HepG2 (cell line): ENCODE data around the gene PCLO.

ENCODE experiments used
- CHD4 ChIP-seq: fragments of 200-600 bp; sonication (generic); IDR thresholded peaks from 2 replicates; pipeline ENCODE4 v1.7.0; 2017; ENCODE audit warnings: mild to moderate bottlenecking, low read length, borderline replicate concordance
- DMAP1 ChIP-seq: IDR thresholded peaks from 2 replicates; pipeline ENCODE4 v1.6.1; 2016
- DPF2 ChIP-seq: sonication (generic); formaldehyde crosslinking; IDR thresholded peaks from 2 replicates; pipeline ENCODE4 v1.4.0; 2020; ENCODE audit warnings: mild to moderate bottlenecking, low read depth, missing genetic modification reagents, borderline replicate concordance
- SETDB1 ChIP-seq: sonication (generic); formaldehyde crosslinking; IDR thresholded peaks from 2 replicates; pipeline ENCODE4 v1.5.1; 2020; ENCODE audit warnings: missing genetic modification reagents, mild to moderate bottlenecking, borderline replicate concordance
- SNRNP70 ChIP-seq: fragments of 200-400 bp; formaldehyde crosslinking; IDR thresholded peaks from 2 replicates; pipeline ENCODE4 v1.6.1; 2017; ENCODE audit warnings: mild to moderate bottlenecking, low read depth, low read length, moderate library complexity
- ZNF274 ChIP-seq: sonication (generic); formaldehyde crosslinking; IDR thresholded peaks from 2 replicates; pipeline ENCODE4 v1.5.1; 2020; ENCODE audit warnings: mild to moderate bottlenecking, missing genetic modification reagents
- ZNF510 ChIP-seq: sonication (generic); formaldehyde crosslinking; IDR thresholded peaks from 2 replicates; pipeline ENCODE4 v1.4.0; 2020; ENCODE audit warnings: low read depth, mild to moderate bottlenecking, missing genetic modification reagents
- TF ChIP-seq, protein P1 (sequence below): sonication (generic); formaldehyde crosslinking; IDR thresholded peaks from 2 replicates; pipeline ENCODE4 v1.5.0; 2020; ENCODE audit warnings: mild to moderate bottlenecking, missing genetic modification reagents, moderate library complexity
- TF ChIP-seq, protein P2 (sequence below): sonication (generic); formaldehyde crosslinking; IDR thresholded peaks from 2 replicates; pipeline ENCODE4 v1.4.0; 2020; ENCODE audit warnings: missing genetic modification reagents
- TF ChIP-seq, protein P3 (sequence below): sonication (generic); formaldehyde crosslinking; IDR thresholded peaks from 2 replicates; pipeline ENCODE4 v1.9.0; 2021; ENCODE audit warnings: missing genetic modification reagents, borderline replicate concordance

DNA sequence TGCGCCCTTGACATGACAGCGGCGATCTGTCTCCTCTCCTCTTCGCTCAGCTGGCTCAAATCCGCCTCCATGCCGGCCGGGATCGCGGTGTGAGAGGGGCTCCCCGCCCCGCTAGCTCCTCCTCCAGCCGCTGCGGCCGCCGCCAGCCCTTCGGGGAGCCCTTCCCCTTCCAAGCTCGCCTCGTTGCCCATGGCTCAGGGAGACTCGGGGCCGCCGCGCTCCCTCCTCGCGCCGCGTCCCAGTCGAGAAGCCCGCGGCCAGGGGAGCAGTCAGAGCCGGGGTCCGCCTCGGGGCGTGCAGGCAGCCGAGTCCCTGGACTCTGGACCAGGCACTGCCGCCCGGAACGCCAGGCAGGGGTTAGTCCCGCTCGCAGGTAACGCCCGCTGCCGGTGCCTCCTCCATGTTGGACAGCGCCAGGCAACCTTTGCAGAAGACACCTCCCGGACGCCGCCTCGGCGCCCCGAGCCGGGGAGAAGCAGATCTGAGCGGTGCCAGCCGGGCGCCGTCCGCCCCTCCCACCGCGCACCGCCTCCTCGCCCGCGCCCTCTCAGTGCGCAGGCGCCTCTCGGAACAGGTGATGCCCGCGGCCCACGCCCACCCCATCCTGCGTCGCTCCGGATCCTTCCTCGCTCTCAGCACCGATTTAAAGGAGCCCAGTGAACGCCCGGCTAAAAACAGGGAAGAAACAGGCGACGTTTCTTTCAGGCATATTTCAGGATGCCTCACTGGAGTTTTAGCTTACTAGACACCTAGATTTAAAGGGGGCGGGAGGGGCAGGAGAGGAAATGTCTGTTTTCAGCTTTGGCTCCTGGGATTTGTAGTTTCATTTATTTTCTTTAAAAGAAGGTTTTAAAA lies at the start of gene PCLO:
- TF ChIP-seq SNRNP70: no peak
- TF ChIP-seq ZNF274 (CRISPR knock-in tag): peak; percentile 79
- no peak for TF ChIP-seq DPF2 (CRISPR knock-in tag)
- TF ChIP-seq, protein P1, sequence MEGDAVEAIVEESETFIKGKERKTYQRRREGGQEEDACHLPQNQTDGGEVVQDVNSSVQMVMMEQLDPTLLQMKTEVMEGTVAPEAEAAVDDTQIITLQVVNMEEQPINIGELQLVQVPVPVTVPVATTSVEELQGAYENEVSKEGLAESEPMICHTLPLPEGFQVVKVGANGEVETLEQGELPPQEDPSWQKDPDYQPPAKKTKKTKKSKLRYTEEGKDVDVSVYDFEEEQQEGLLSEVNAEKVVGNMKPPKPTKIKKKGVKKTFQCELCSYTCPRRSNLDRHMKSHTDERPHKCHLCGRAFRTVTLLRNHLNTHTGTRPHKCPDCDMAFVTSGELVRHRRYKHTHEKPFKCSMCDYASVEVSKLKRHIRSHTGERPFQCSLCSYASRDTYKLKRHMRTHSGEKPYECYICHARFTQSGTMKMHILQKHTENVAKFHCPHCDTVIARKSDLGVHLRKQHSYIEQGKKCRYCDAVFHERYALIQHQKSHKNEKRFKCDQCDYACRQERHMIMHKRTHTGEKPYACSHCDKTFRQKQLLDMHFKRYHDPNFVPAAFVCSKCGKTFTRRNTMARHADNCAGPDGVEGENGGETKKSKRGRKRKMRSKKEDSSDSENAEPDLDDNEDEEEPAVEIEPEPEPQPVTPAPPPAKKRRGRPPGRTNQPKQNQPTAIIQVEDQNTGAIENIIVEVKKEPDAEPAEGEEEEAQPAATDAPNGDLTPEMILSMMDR (CRISPR knock-in tag): 0 out of 2 replicates have a peak, but pooled peaks have one; percentile 12
- no peak for TF ChIP-seq CHD4
- no peak for TF ChIP-seq SETDB1 (CRISPR knock-in tag)
- peak; percentile 43; the same call in 1 of the 2 replicates for TF ChIP-seq DMAP1 (CRISPR knock-in tag)
- TF ChIP-seq, protein P2, sequence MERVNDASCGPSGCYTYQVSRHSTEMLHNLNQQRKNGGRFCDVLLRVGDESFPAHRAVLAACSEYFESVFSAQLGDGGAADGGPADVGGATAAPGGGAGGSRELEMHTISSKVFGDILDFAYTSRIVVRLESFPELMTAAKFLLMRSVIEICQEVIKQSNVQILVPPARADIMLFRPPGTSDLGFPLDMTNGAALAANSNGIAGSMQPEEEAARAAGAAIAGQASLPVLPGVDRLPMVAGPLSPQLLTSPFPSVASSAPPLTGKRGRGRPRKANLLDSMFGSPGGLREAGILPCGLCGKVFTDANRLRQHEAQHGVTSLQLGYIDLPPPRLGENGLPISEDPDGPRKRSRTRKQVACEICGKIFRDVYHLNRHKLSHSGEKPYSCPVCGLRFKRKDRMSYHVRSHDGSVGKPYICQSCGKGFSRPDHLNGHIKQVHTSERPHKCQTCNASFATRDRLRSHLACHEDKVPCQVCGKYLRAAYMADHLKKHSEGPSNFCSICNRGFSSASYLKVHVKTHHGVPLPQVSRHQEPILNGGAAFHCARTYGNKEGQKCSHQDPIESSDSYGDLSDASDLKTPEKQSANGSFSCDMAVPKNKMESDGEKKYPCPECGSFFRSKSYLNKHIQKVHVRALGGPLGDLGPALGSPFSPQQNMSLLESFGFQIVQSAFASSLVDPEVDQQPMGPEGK (CRISPR knock-in tag): peak; percentile 25; the same call in 1 of the 2 replicates
- TF ChIP-seq ZNF510 (CRISPR knock-in tag): no peak
- TF ChIP-seq, protein P3, sequence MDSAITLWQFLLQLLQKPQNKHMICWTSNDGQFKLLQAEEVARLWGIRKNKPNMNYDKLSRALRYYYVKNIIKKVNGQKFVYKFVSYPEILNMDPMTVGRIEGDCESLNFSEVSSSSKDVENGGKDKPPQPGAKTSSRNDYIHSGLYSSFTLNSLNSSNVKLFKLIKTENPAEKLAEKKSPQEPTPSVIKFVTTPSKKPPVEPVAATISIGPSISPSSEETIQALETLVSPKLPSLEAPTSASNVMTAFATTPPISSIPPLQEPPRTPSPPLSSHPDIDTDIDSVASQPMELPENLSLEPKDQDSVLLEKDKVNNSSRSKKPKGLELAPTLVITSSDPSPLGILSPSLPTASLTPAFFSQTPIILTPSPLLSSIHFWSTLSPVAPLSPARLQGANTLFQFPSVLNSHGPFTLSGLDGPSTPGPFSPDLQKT (CRISPR knock-in tag): no peak
